ENCODE data around the gene SCAF4.

DNA sequence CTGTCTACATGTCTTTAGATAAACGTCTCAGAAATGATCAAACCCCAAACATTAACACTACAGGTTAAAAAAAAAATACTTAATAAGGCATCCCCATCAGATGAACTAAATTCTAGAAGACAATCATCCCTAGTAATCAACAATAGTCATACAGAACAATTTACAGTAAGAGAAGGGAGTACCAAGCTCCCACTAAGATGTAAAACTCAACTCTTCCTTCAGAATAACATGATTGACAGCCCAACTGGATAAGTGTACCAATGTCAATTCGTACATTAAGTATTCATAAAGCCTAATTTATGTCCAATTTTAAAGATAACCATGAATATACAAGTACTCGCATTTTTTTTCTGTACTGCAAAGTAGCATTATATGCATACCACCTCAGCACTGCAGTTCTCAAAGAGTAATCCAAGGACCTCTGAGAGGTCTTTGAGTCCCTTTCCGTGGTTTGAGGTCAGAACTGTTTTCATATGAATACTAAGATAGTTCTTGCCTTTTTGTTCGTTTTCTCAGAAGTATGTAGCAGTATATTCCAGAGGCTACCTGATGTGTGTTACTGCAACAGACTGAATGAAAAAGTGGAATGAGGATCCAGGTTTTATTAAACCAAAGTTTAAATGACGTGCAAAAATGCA is 6.6 kb downstream of the SCAF4 start:
- no peak for TF ChIP-seq CTCF (IDR thresholded peaks at IDR 0.05; ENCODE audit: insufficient read depth, low read depth, low read length)
- TF ChIP-seq EZH2 (IDR thresholded peaks at IDR 0.05; ENCODE audit: insufficient read depth, low read length): no peak
